ENCODE results near the gene PCNT.

The PCNT gene

GRCh38 chr21:46491553-46491952, 167.6 kb downstream of the PCNT start:
- no peak for DNase-seq

DNA sequence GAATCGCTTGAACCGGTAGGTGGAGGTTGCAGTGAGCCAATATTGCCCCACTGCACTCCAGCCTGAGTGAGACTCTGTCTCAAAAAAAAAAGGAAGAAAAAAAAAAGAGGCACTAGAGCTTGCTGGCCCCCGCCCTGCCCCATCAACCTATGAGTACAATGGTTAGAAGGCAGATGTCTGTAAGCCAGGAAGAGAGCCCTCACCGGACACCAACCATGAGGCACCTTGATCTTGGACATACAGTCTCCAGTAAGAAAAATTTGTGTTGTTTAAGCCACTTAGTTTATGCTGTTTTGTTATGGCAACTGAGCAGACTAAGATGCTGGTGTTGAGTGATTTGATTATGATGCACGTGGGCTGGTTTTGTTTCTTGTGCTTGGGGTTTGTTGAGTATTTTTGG, 168.9 kb downstream of the PCNT start:
- DNase-seq = no peak

DNA sequence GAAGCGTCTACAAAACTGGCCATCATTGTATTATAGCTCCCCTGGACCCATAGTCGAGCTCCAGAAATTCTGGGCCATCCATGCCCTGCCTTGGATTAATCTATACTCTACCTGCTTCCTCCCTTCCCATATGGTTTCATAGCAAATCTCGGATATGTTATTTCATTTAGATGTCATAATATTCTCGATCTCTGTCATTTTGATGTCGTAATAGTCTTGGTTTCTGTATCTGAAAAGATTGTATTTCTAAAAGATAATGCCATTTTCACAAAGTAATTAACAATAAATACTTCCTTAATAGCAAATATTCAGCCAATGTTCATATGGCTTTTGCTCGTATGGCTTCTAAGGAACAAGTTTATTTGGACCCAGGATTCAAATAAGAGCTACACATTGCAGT, 169.9 kb downstream of the PCNT start:
- DNase-seq = no peak
